ENCODE data around the gene AP5S1. TPM values are rescaled to one million over a fixed set of nuclear protein-coding genes. Genes with fewer than 3 reads are reported as not detected.

AP5S1 gene
- total and polyA plus RNA-seq, 2 of the 13 experiments (the other 11 are each of a cell fraction or from before 2014, with no cell fraction given): 7.9 to 23.2 TPM

GRCh38 chr20:3847429-3847940 lies 27.1 kb downstream of the AP5S1 start (continued):
- TF ChIP-seq ARID5B (CRISPR knock-in tag; IDR thresholded peaks at IDR 0.05): no peak
- no peak for TF ChIP-seq MXD4 (CRISPR knock-in tag; IDR thresholded peaks at IDR 0.05)
- TF ChIP-seq TFDP2 (CRISPR knock-in tag; IDR thresholded peaks at IDR 0.05): no peak
- no peak for TF ChIP-seq ZFP41 (CRISPR knock-in tag; IDR thresholded peaks at IDR 0.05; ENCODE audit: borderline replicate concordance)
- TF ChIP-seq ZNF274 (CRISPR knock-in tag; IDR thresholded peaks at IDR 0.05): no peak; the same call in 1 of the 2 replicates
- no peak for TF ChIP-seq ASH2L (IDR thresholded peaks at IDR 0.05; ENCODE audit: insufficient read length, low read depth, low read length)
- TF ChIP-seq ZNF543 (CRISPR knock-in tag; IDR thresholded peaks at IDR 0.05): no peak
- no peak for TF ChIP-seq ZNF513 (CRISPR knock-in tag; conservative IDR thresholded peaks at IDR 0.05)
- TF ChIP-seq IRF1 (CRISPR knock-in tag; IDR thresholded peaks at IDR 0.05; ENCODE audit: low read depth): no peak
- no peak for TF ChIP-seq POLR2AphosphoS5 (IDR thresholded peaks at IDR 0.05; ENCODE audit: low read depth, low read length)
- no peak for TF ChIP-seq ZSCAN29 (CRISPR knock-in tag; conservative IDR thresholded peaks at IDR 0.05)
- TF ChIP-seq FOXJ3 (CRISPR knock-in tag; IDR thresholded peaks at IDR 0.05; ENCODE audit: borderline replicate concordance): no peak
- no peak; the same call in 1 of the 2 replicates for TF ChIP-seq ZNF574 (CRISPR knock-in tag; IDR thresholded peaks at IDR 0.05)
- no peak for TF ChIP-seq ZNF644 (CRISPR knock-in tag; IDR thresholded peaks at IDR 0.05; ENCODE audit: low read depth)
- TF ChIP-seq ZNF761 (CRISPR knock-in tag; conservative IDR thresholded peaks at IDR 0.05): no peak
- no peak for TF ChIP-seq ZSCAN5A (CRISPR knock-in tag; IDR thresholded peaks at IDR 0.05; ENCODE audit: borderline replicate concordance)

Data from HepG2 (cell line).